Cardiac muscle cell (in vitro differentiated cells and primary cell): Measurements from ENCODE around the gene ALCAM. TPM values are rescaled to one million over a fixed set of nuclear protein-coding genes. Genes with fewer than 3 reads are reported as not detected.

Experiments used
- DNase-seq, 2 donors: peaks; one replicate each; pipeline versions ENCODE4 v3.0.0 to v3.0.0-alpha.2; 2010 to 2017; ENCODE audit warnings: low read depth in 1 of 2, low spot score in 1 of 2
- H3K27ac ChIP-seq: fragments of 200-600 bp; sonication (generic); 2 replicates; pipeline ENCODE4 v1.5.1; 2016
- H3K27me3 ChIP-seq: fragments of 200-600 bp; sonication (generic); 2 replicates; pipeline ENCODE4 v1.6.0; 2016; ENCODE audit warnings: control low read depth
- H3K36me3 ChIP-seq: fragments of 200-600 bp; sonication (generic); 2 replicates; pipeline ENCODE4 v1.5.1; 2016; ENCODE audit warnings: control low read depth
- H3K4me1 ChIP-seq: fragments of 200-600 bp; sonication (generic); 2 replicates; pipeline ENCODE4 v1.8.1; 2017; ENCODE audit warnings: low read depth, mild to moderate bottlenecking, mixed run types
- H3K4me3 ChIP-seq: fragments of 200-600 bp; sonication (generic); 2 replicates; pipeline ENCODE4 v1.5.1; 2016; ENCODE audit warnings: mild to moderate bottlenecking
- H3K9me3 ChIP-seq: fragments of 200-600 bp; sonication (generic); 2 replicates; pipeline ENCODE4 v1.5.1; 2017; ENCODE audit warnings: low read depth, mild to moderate bottlenecking, control low read depth
- polyA plus RNA-seq: library from polyadenylated mRNA; unstranded; fragments of >200 nt; fragmentation: Nextera tagmentation; extraction: Ambion mirVana; gene quantifications from 2 replicates; pipeline ENCODE4 v1.2.1, GENCODE V29; 2016
- total RNA-seq: library from RNA; depleted of rRNA; stranded (reverse); fragments of >200 nt; gene quantifications from 2 replicates; pipeline ENCODE4 v1.2.3, GENCODE V29; 2016
- TF ChIP-seq, protein P1 (sequence below): IDR thresholded peaks from 2 replicates; pipeline ENCODE4 v1.5.1; 2012; ENCODE audit warnings: low read depth, mild to moderate bottlenecking, low read length

ALCAM gene
- total and polyA plus RNA-seq, 2 experiments from 2014 or later: 15.3 to 28.9 TPM

DNA sequence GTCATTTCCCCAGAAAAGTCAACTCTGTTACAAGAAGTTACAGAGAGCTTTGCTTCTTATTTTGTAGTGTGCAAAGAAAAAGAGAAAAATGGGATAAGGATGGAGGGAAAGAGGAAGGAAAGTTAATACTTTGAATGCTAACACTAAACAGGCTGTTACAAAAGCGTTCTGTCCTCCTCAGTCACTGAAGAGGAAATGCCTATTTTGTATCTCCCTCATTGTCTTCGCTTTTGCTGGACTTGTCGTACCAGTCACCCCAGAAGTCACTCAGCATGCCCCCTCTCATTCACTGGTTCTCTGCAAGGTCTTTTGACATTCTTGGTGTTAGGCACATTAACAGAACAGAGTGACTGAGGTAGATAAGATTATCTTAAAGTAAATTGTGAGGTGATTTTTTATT is 129.6 kb downstream of the ALCAM start:
- no peaks in the 10 kb centered on the region for H3K36me3 ChIP-seq
- no peak overlapping the region for H3K27ac ChIP-seq
- TF ChIP-seq, protein P1, sequence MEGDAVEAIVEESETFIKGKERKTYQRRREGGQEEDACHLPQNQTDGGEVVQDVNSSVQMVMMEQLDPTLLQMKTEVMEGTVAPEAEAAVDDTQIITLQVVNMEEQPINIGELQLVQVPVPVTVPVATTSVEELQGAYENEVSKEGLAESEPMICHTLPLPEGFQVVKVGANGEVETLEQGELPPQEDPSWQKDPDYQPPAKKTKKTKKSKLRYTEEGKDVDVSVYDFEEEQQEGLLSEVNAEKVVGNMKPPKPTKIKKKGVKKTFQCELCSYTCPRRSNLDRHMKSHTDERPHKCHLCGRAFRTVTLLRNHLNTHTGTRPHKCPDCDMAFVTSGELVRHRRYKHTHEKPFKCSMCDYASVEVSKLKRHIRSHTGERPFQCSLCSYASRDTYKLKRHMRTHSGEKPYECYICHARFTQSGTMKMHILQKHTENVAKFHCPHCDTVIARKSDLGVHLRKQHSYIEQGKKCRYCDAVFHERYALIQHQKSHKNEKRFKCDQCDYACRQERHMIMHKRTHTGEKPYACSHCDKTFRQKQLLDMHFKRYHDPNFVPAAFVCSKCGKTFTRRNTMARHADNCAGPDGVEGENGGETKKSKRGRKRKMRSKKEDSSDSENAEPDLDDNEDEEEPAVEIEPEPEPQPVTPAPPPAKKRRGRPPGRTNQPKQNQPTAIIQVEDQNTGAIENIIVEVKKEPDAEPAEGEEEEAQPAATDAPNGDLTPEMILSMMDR: no peak
- no peak for DNase-seq
- no peak overlapping the region for H3K4me3 ChIP-seq
- peaks cover 20% of the 10 kb centered on the region for H3K4me1 ChIP-seq
- no peaks in the 10 kb centered on the region for H3K9me3 ChIP-seq
- no peaks in the 10 kb centered on the region for H3K27me3 ChIP-seq

DNA sequence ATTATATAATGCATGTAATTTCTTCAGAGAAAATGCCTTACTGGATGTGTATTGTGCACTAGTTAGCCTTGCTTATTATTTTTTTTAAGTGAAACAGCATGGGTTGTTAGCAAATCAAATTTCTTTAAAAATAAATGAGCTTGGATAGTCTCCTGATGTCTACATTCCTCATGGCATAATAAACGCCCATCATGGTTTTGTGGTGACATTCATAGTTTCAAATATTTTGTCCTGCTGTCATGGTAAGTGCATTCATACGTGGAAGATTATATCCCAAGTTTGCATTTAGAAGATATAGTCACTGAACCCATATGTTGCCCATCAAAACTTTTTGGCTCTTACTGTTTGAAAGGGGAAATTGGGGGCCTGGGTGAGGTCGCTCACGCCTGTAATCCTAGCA is 130.7 kb downstream of the ALCAM start:
- H3K9me3 ChIP-seq: no peaks in the 10 kb centered on the region
- peaks cover 20% of the 10 kb centered on the region for H3K4me1 ChIP-seq
- H3K4me3 ChIP-seq: no peak overlapping the region
- no peaks in the 10 kb centered on the region for H3K27me3 ChIP-seq
- no peak for DNase-seq
- H3K27ac ChIP-seq: no peak overlapping the region
- H3K36me3 ChIP-seq: no peaks in the 10 kb centered on the region
- TF ChIP-seq, protein P1: no peak

DNA sequence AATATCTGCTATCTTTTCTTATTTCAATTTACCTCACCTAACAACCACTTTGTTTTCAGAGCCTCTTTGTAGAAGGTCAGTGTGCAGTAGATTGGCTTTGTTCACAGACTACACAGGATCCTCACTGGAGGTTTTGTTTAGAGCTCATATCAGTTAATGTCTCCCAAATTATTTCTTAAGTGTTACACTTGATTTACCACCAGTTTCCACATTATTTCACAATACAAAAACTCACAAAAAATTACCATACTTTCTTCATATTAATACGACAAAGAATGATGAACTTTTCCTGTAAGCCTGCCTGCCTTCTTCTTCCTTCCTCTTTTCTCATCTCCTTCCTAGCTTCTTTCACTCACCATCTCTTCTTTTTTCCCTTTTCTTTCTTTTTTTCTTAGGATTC is 133.3 kb downstream of the ALCAM start:
- no peaks in the 10 kb centered on the region for H3K9me3 ChIP-seq
- H3K27ac ChIP-seq: no peak overlapping the region
- no peaks in the 10 kb centered on the region for H3K27me3 ChIP-seq
- no peaks in the 10 kb centered on the region for H3K36me3 ChIP-seq
- no peak overlapping the region for H3K4me3 ChIP-seq
- peaks cover 18% of the 10 kb centered on the region for H3K4me1 ChIP-seq
- DNase-seq: no peak
- TF ChIP-seq, protein P1: no peak

DNA sequence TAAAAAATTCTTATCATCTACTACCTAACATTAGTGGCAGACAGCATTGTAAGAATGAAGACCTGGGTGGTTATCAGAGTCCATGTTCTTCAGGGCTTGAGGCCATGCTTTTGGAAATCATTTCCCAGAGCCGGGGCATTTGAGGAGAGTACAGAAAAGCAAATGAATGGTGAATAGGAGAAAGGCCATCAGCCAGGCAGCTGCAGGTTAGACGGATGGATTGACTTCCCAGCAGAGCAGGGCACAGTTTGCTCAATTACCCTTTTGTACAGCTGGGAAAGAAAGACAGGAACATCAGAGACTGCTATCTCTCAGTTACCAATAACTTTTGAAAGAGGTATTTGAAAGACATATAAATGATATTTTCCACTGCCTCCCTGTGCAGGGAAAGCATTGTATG is 135.6 kb downstream of the ALCAM start:
- peaks cover 4% of the 10 kb centered on the region for H3K4me1 ChIP-seq
- no peak overlapping the region for H3K27ac ChIP-seq
- H3K9me3 ChIP-seq: no peaks in the 10 kb centered on the region
- TF ChIP-seq, protein P1: no peak
- H3K4me3 ChIP-seq: no peak overlapping the region
- no peak for DNase-seq
- H3K27me3 ChIP-seq: no peaks in the 10 kb centered on the region
- H3K36me3 ChIP-seq: no peaks in the 10 kb centered on the region

DNA sequence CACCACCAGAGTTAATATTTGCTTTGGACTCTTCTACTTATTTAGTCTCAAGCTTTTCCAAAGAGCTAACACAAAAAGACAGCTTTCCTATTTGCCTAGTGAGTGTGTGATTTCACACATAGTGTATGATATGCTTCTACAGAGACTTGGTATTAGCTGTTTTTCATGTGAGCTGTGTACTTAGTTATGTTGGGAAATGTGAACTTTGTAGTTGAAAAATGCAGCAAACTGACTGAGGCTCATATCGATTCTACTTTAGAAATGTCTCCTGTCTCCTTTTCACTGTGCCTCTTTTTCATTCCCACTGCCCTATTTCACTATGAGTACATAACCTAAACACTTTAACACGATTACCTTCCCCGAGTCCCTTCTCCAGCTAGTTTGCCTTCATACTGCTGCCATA is 136.5 kb downstream of the ALCAM start:
- Histone ChIP-seq H3K4me1 (peaks cover 4% of the 10 kb centered on the region), H3K36me3 (no peaks in the 10 kb centered on the region), H3K9me3 (no peaks in the 10 kb centered on the region), H3K27me3 (no peaks in the 10 kb centered on the region), H3K4me3 (no peak overlapping the region), H3K27ac (no peak overlapping the region)
- no peak for DNase-seq
- TF ChIP-seq, protein P1: no peak

DNA sequence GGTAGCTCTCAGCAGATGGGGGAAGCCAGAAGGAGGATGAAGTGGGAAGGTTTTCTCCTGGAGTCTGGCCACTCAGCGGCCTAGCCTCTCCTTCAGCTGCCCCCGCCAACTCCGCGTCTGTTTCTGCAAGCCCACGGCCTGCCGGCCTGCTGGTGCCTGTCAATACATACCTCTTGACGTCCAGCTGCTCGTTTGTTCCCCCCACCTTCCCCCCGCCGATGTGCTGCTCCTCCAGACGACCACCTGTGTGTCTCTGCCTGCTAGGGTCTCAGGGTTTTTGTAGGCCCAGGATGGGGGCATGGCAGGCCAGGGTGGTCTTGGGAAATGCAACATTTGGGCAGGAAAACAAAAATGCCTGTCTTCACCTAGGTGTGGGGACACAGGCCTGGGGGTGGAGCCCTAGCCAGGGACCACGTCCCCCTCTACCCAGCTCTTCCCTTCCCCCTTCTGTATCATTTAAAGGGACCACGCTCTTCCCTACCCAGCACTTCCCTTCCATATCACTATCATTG is 137.8 kb downstream of the ALCAM start:
- DNase-seq: no peak
- Histone ChIP-seq H3K36me3 (no peaks in the 10 kb centered on the region), H3K9me3 (no peaks in the 10 kb centered on the region)

More for the DNA sequence above, 137.8 kb downstream of the ALCAM start:
- no peak overlapping the region for H3K4me3 ChIP-seq
- H3K4me1 ChIP-seq: peaks cover 4% of the 10 kb centered on the region
- H3K27ac ChIP-seq: no peak overlapping the region
- TF ChIP-seq, protein P1: no peak
- no peaks in the 10 kb centered on the region for H3K27me3 ChIP-seq
